GM21825 (cell line): ENCODE measurements around the gene DEDD2.

Experiments used
- ATAC-seq: cut with Tn5 transposase; IDR thresholded peaks from one replicate; pipeline ENCODE4 v1.9.1; 2021; ENCODE audit warnings: mild to moderate bottlenecking, moderate library complexity; ENCODE audit not compliant: unreplicated experiment

Gene DEDD2

GRCh38 chr19:42175952-42176648 lies 41.4 kb downstream of the DEDD2 start:
- ATAC-seq: no peak

GRCh38 chr19:42174958-42175734 lies 42.3 kb downstream of the DEDD2 start:
- ATAC-seq: no peak

- no peak for ATAC-seq
Observed at GRCh38 chr19:42174188-42174587, 43.3 kb downstream of the DEDD2 start.

- ATAC-seq: no peak
Observed at GRCh38 chr19:42173695-42174094, 43.8 kb downstream of the DEDD2 start.

GRCh38 chr19:42172261-42172660 lies 45.2 kb downstream of the DEDD2 start:
- ATAC-seq: no peak

- no peak for ATAC-seq
Observed at GRCh38 chr19:42170715-42171114, 46.8 kb downstream of the DEDD2 start.

GRCh38 chr19:42169486-42170413 lies 47.7 kb downstream of the DEDD2 start:
- no peak for ATAC-seq

GRCh38 chr19:42168206-42168605 lies 49.3 kb downstream of the DEDD2 start:
- ATAC-seq: no peak

- ATAC-seq: no peak
Observed at GRCh38 chr19:42166316-42166715, 51.2 kb downstream of the DEDD2 start.

- ATAC-seq: no peak
Observed at GRCh38 chr19:42165146-42165545, 52.3 kb downstream of the DEDD2 start.

- ATAC-seq: no peak
Observed at GRCh38 chr19:42161616-42162263, 55.7 kb downstream of the DEDD2 start.

GRCh38 chr19:42159942-42160341 lies 57.5 kb downstream of the DEDD2 start:
- no peak for ATAC-seq

- ATAC-seq: no peak
Observed at GRCh38 chr19:42158926-42159325, 58.6 kb downstream of the DEDD2 start.

- no peak for ATAC-seq
Observed at GRCh38 chr19:42156571-42156970, 60.9 kb downstream of the DEDD2 start.

- ATAC-seq: no peak
Observed at GRCh38 chr19:42155796-42156195, 61.7 kb downstream of the DEDD2 start.

GRCh38 chr19:42154471-42155323 lies 62.8 kb downstream of the DEDD2 start:
- ATAC-seq: no peak

- ATAC-seq: no peak
Observed at GRCh38 chr19:42153672-42154433, 63.6 kb downstream of the DEDD2 start.

- ATAC-seq: no peak
Observed at GRCh38 chr19:42152910-42153671, 64.4 kb downstream of the DEDD2 start.
